GM10266 (cell line): ENCODE data around the gene SFPQ.

Source experiments
- DNase-seq: peaks from one replicate; pipeline ENCODE4 v3.0.0; 2012; ENCODE audit errors: extremely low spot score
- TF ChIP-seq, protein P1 (sequence below): IDR thresholded peaks from 2 replicates; pipeline ENCODE4 v1.5.1; 2012; ENCODE audit warnings: mild to moderate bottlenecking, low read depth; ENCODE audit not compliant: control insufficient read depth, insufficient read depth; ENCODE audit errors: missing control alignments

The SFPQ gene

DNA sequence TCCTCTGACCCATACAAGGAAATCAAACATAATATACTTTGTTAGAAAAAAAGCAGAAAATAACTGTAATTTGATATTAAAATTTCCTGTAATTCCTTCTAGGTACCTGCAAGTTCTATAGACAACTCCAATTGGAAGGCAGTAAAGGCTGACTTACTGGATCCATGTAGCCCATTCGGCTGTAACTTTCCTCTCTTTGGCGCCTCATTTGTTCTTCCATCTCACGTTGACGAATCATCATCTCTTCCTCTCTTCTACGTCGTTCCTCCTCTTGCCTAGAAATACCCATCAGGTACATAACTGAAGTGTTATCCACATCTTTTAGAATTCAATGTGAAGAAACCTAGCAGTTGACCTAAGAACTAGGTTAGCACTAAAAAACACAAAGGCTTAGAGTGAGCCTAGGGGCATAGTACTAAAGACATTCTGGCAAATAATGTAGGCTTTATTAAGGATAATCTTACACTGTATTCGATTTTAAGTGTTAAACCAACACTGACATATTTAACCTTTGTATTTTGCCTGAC lies 5.1 kb downstream of the SFPQ start:
- TF ChIP-seq, protein P1, sequence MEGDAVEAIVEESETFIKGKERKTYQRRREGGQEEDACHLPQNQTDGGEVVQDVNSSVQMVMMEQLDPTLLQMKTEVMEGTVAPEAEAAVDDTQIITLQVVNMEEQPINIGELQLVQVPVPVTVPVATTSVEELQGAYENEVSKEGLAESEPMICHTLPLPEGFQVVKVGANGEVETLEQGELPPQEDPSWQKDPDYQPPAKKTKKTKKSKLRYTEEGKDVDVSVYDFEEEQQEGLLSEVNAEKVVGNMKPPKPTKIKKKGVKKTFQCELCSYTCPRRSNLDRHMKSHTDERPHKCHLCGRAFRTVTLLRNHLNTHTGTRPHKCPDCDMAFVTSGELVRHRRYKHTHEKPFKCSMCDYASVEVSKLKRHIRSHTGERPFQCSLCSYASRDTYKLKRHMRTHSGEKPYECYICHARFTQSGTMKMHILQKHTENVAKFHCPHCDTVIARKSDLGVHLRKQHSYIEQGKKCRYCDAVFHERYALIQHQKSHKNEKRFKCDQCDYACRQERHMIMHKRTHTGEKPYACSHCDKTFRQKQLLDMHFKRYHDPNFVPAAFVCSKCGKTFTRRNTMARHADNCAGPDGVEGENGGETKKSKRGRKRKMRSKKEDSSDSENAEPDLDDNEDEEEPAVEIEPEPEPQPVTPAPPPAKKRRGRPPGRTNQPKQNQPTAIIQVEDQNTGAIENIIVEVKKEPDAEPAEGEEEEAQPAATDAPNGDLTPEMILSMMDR = no peak
- DNase-seq = no peak

DNA sequence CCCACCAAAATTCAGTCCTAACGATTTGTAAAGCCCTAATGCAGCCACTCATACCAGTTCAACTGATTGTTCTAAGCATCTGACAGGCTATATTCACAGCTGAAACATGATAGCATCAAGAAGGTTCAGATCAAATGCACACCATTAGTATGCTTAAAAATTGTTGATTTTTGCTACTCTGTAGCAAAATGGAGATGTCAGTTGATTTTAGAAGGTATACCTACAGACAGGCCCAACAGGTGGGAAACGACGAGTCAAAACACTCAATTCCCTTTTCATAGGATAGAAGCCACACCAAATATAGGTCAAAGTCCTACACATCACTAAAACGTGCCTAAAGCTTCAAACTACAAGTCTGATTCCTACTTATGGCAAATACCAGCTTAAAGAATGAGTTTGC lies 6.7 kb downstream of the SFPQ start:
- TF ChIP-seq, protein P1 = no peak
- DNase-seq = no peak

DNA sequence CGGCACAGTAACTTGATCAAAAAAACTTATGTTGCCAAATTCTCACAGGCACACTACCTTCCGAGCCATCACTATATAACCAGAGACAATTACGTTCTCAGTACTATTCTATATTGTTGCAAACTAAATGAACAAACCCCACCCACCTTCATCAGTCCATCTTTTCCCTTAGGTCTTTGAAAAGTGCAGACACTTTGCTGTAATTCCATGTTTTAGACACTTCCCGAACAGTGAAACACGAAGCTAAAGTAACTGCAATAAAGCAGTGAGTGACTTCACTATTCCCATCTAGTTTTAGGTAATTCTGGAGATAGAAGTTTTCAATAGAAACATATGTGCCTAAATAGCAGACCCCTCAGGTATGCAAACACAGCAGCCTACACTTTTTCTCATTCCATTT lies 7.7 kb downstream of the SFPQ start:
- DNase-seq = no peak
- TF ChIP-seq, protein P1 = no peak

DNA sequence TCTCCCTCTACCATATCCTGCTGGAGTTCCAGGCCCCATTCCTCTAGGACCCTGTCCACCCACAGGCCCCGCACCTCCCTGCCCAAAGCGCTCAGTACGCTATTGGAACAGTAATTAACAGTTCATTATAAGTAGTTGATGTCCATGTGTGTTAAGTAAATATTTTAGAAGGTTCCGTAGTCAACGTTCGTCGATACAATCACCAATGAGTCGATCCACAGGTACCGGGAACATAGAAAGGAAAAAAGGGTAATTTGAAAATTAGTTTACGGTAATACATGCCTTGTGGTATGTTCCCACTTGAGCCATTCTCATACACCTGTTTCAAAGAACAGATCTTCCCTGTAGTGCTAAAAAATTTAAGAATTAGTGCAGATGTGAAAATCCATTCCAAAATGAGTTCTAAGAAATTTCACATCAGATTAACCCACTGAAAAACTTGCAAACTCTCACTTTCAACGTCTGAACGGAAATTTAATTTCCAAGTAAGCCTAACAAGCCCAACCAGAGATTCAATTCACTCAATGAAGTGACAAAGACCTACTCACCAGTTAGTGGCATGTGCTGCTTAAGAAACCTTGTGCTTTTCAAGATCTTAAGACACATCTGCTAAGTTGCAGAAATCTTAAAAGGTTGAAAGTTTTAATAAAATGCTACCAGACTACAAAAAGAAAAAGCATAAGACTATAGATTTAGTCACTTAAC lies 8.3 kb downstream of the SFPQ start:
- TF ChIP-seq, protein P1 = no peak
- no peak for DNase-seq

DNA sequence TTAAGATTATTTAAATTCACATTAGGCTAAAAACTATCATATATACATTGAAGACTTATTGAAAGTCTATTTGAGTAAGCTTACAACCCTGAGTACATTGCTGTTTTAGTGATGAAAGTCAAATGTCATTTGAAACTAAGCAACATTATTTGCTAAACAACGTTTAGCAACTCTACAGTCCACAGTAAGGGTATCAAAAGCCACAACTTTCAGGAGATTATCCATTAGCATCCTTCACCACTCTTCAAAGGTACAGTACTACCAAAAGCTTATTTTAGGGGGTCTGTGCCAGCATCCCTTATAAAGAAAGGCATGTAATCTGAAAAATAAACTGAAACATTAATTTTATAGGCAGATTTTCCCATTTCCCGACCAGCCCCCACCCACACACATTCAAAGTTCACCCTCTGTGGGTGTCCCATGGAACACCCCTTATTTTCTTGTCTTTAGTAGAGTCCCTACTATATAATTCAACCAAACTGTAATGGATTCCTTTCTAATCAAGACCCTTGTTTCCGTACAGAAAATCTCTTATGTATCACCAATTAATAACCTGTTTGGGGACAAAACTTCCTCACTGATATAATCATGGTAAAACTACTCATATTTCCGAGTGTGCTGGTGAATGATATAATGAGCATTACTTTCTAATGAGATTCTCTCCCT lies 11.0 kb downstream of the SFPQ start:
- TF ChIP-seq, protein P1 = no peak

DNA sequence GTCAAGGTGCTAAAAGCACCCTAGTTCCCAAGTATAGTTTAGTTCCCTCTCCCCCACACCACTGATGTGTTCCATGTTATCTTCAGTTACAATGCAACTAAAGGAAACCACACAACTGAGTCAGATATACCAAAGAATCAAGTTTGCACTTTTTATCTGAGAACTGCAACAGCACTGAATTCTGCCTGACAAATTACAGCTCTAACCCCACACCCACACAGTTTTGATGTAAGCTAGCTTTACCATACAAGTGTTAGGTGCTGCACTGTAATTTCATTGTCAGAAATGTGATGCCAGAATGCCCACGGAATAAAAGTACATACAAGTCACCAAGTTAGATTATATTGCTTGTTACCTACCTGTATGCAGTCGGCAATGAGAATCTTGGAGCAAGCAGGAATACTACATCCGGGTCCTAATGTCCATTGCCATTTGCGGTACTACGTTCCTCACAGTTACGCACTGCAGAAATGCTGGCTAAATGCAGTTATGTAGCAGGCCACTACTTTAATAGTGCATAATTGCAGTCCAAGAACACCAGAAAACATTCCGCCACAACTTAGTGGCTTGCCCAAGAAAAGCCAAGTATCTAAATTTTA lies 12.1 kb downstream of the SFPQ start:
- no peak for DNase-seq
- TF ChIP-seq, protein P1 = no peak

More for the DNA sequence above, 11.0 kb downstream of the SFPQ start:
- no peak for DNase-seq
